Esophagus squamous epithelium (tissue), 4 donors: ENCODE measurements around the gene GALM.

Experiments
- POLR2A ChIP-seq, 4 donors: fragments of 450-650 bp; IDR thresholded peaks; one replicate each; pipeline ENCODE4 v1.6.1; 2017; ENCODE audit warnings: antibody characterized with exemption in 4 of 4, mild to moderate bottlenecking in 4 of 4, moderate library complexity in 3 of 4
- TF ChIP-seq, protein P1 (sequence below), 6 experiments: fragments of 450-650 bp in 4 of 6; fragments of 200-600 bp in 2 of 6; sonication (generic) in 2 of 6; IDR thresholded peaks; one replicate each; pipeline ENCODE4 v1.5.1; 2016 to 2019; ENCODE audit warnings: antibody characterized with exemption in 6 of 6, mild to moderate bottlenecking in 4 of 6, moderate library complexity in 4 of 6

- TF ChIP-seq, protein P1, sequence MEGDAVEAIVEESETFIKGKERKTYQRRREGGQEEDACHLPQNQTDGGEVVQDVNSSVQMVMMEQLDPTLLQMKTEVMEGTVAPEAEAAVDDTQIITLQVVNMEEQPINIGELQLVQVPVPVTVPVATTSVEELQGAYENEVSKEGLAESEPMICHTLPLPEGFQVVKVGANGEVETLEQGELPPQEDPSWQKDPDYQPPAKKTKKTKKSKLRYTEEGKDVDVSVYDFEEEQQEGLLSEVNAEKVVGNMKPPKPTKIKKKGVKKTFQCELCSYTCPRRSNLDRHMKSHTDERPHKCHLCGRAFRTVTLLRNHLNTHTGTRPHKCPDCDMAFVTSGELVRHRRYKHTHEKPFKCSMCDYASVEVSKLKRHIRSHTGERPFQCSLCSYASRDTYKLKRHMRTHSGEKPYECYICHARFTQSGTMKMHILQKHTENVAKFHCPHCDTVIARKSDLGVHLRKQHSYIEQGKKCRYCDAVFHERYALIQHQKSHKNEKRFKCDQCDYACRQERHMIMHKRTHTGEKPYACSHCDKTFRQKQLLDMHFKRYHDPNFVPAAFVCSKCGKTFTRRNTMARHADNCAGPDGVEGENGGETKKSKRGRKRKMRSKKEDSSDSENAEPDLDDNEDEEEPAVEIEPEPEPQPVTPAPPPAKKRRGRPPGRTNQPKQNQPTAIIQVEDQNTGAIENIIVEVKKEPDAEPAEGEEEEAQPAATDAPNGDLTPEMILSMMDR (IDR thresholded peaks at IDR 0.05) = no peak
- TF ChIP-seq POLR2A (IDR thresholded peaks at IDR 0.05) = no peak
These were observed 24.8 kb downstream of the GALM start for GRCh38 chr2:38690499-38691420.
